Endothelial cell of umbilical vein (primary cell): ENCODE data around the gene ACOT7.

Experiments used
- POLR2A ChIP-seq: IDR thresholded peaks from 2 replicates; pipeline ENCODE4 v1.6.1; 2012; ENCODE audit warnings: low read depth, mild to moderate bottlenecking, control low read depth, low read length
- POLR2AphosphoS5 ChIP-seq: IDR thresholded peaks from 2 replicates; pipeline ENCODE4 v1.6.1; 2012; ENCODE audit warnings: low read depth, mild to moderate bottlenecking, control low read depth, low read length, moderate library complexity; ENCODE audit not compliant: insufficient read depth
- TF ChIP-seq, protein P1 (sequence below): IDR thresholded peaks from 2 replicates; pipeline ENCODE4 v1.6.1; 2011; ENCODE audit not compliant: insufficient read depth, insufficient read length
- TF ChIP-seq, protein P2 (sequence below), 2 donors: IDR thresholded peaks; 1 replicate in 1 of 2; 2 replicates in 1 of 2; pipeline ENCODE4 v1.5.1; 2011; ENCODE audit warnings: low read length in 2 of 2, mild to moderate bottlenecking in 2 of 2, moderate library complexity in 2 of 2, control low read depth in 1 of 2, inconsistent platforms in 1 of 2, low read depth in 1 of 2; ENCODE audit not compliant: insufficient read depth in 1 of 2; ENCODE audit errors: extremely low read depth in 1 of 2

DNA sequence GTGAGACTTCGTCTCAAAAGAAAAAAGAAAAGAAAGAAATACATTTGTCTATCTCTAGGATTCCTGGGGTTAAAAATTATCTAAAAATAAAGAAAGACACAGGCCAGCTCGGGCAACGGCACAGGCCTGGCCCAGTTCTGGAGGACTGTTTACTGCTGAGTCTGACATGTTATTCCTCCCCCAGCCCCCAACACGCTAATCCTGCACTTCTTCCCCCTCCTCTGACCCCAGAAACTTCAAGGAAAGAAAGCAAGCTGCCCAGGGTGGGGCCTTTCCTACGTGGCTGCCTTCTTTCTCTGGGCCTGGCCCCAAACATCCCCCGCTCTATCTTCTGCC is 40.0 kb downstream of the ACOT7 start:
- TF ChIP-seq, protein P1, sequence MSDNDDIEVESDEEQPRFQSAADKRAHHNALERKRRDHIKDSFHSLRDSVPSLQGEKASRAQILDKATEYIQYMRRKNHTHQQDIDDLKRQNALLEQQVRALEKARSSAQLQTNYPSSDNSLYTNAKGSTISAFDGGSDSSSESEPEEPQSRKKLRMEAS: no peak
- TF ChIP-seq, protein P2, sequence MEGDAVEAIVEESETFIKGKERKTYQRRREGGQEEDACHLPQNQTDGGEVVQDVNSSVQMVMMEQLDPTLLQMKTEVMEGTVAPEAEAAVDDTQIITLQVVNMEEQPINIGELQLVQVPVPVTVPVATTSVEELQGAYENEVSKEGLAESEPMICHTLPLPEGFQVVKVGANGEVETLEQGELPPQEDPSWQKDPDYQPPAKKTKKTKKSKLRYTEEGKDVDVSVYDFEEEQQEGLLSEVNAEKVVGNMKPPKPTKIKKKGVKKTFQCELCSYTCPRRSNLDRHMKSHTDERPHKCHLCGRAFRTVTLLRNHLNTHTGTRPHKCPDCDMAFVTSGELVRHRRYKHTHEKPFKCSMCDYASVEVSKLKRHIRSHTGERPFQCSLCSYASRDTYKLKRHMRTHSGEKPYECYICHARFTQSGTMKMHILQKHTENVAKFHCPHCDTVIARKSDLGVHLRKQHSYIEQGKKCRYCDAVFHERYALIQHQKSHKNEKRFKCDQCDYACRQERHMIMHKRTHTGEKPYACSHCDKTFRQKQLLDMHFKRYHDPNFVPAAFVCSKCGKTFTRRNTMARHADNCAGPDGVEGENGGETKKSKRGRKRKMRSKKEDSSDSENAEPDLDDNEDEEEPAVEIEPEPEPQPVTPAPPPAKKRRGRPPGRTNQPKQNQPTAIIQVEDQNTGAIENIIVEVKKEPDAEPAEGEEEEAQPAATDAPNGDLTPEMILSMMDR (IDR thresholded peaks at IDR 0.05; ENCODE audit: extremely low read depth in 1 of 2, insufficient read depth in 1 of 2, low read depth in 1 of 2, low read length in 2 of 2): no peak
- TF ChIP-seq POLR2A: no peak
- no peak for TF ChIP-seq POLR2AphosphoS5
